Left cardiac atrium (tissue), 4 donors: ENCODE results near the gene EXT2. TPM values are rescaled to one million over a fixed set of nuclear protein-coding genes. Genes with fewer than 3 reads are reported as not detected.

ENCODE experiments used
- ATAC-seq, 2 donors: fragments of 200-7000 bp; cut with Tn5 transposase; one replicate each; pipeline ENCODE4 v1.9.1; 2020; ENCODE audit warnings: mild to moderate bottlenecking in 2 of 2, moderate library complexity in 2 of 2
- DNase-seq: peaks from one replicate; pipeline ENCODE4 v3.0.0-alpha.2; 2020
- intact Hi-C, 2 donors: fragments of 100-400 bp; cut with DNase I; formaldehyde crosslinking; loops; one replicate each; pipeline versions ENCODE4 v1.14.1 to v1.15.1; 2022 to 2023
- total RNA-seq, 2 donors: library from RNA; stranded (reverse); fragmentation: NEBNext Ultra II Directional; extraction: Animal tissue kit (Norgen Biotek cat#: 25700); gene quantifications; one replicate each; pipeline ENCODE4 v1.2.1, GENCODE V29; 2021
- donor health status: DM: no; HTN: yes; CAD: no.
- donor health status: DM: no; HTN: yes; CAD: no; lungs with severe emphysema.
- donor health status: DM: yes; HTN: yes; CAD: no.
- donor health status: Dilated cardiomyopathy.

EXT2 gene
- total RNA-seq, 2 donors from 2014 or later: 33.7 to 34.6 TPM

DNA sequence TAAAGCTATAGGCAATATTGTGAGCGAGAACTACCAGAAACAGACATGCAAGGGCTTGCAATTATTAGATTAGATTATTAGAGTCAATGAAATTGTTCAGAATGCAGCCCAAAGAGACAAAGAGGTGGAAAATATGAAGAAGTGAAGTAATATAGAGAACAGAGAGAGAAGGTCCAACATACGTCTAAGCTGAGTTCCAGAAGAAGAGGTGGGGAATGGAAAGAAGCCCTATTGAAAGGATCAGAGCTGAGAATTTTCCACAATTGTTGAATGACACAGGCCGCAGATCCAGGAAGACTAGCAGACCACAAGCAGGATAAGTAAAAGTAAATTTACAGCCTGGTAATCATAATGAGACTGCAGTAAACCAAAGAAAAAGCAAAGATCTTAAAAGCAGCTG lies 93.2 kb downstream of the EXT2 start:
- DNase-seq (no peak), ATAC-seq (no peak)
- intact Hi-C loops: no loop called here

DNA sequence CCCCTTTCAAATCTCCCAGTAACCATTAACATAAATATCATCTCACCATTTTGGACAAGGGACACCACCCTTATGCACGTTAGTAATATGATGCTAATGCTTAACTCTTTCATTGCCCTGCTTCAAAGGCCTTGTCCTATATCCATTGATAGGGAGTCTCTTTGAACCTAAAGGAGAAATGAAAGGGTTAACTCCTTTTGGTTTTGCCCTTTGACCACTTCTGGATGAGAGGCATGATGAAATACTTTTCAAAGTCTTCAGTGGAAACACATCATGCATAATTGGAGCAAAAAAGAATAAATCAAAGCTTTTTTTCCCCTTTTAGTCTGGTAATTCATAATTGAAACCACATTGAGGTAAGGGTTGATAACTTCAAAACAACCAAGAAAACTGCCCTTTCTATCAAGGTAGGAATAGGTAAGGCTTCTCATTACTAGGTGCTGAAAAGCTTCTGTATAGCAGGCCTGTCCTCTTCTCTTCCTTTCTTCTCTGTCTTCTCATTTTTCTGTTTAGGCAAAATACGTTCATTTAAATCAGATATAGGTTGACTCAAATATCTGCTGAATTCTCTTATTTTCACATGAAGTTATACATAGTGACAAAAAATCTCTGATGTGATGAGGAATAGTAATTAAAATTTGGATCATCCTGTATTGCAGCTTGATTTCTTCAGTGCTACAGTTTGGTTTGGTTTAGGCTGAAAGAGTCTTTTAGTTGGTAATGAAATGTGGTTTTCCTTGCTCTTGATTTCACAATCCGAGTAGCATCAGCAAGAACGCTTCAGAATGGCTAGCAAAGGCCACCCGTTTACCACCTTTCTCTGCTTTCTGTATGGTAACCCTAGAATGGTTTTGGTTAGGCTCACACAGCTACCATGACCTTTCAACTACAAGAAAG lies 94.8 kb downstream of the EXT2 start:
- no peak for ATAC-seq
- intact Hi-C loops: no loop called here

DNA sequence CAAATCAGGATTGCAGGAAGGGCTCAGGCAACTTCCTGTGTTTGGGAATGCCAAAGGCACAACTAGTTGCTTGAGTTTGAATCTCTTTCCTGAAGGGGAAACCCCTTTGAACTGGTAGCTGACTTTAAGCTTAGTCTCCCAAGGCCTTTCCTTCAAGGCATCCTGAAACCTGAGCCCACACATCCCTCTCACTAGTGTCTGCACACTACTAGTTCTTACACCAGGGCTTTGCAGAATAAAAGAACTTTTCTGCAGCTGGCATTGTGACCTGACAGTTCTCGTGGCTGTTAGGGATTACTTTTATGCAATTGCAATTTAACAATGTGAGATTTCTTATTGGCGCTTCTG lies 95.4 kb downstream of the EXT2 start:
- intact Hi-C loops: no loop called here
- no peak for ATAC-seq
- no peak for DNase-seq

More for the DNA sequence above, 94.8 kb downstream of the EXT2 start:
- no peak for DNase-seq

- intact Hi-C loops: no loop called here
- no peak for DNase-seq
Observed at GRCh38 chr11:44191322-44192016, 96.0 kb downstream of the EXT2 start.

GRCh38 chr11:44192017-44192385 lies 96.5 kb downstream of the EXT2 start:
- intact Hi-C loops: no loop called here
- ATAC-seq: no peak
- no peak for DNase-seq

More at GRCh38 chr11:44191322-44192016, 96.0 kb downstream of the EXT2 start:
- no peak for ATAC-seq

GRCh38 chr11:44192462-44193100 lies 97.1 kb downstream of the EXT2 start:
- intact Hi-C loops: no loop called here
- DNase-seq: no peak
- no peak for ATAC-seq

- no peak for ATAC-seq
- no peak for DNase-seq
- intact Hi-C loops: no loop called here
Observed at GRCh38 chr11:44193856-44194255, 98.4 kb downstream of the EXT2 start.

- ATAC-seq (no peak), DNase-seq (no peak)
- intact Hi-C loops: no loop called here
Observed at GRCh38 chr11:44198146-44198724, 102.8 kb downstream of the EXT2 start.

- intact Hi-C loops: no loop called here
- no peak for DNase-seq
- ATAC-seq: no peak
Observed at GRCh38 chr11:44199298-44199697, 103.8 kb downstream of the EXT2 start.

GRCh38 chr11:44199816-44200215 lies 104.3 kb downstream of the EXT2 start:
- intact Hi-C loops: no loop called here
- no peak for ATAC-seq

GRCh38 chr11:44203270-44204043 lies 108.0 kb downstream of the EXT2 start:
- DNase-seq: no peak
- ATAC-seq: peak; percentile 30 to 89
- intact Hi-C loops: no loop called here

More at GRCh38 chr11:44199816-44200215, 104.3 kb downstream of the EXT2 start:
- DNase-seq: no peak

DNA sequence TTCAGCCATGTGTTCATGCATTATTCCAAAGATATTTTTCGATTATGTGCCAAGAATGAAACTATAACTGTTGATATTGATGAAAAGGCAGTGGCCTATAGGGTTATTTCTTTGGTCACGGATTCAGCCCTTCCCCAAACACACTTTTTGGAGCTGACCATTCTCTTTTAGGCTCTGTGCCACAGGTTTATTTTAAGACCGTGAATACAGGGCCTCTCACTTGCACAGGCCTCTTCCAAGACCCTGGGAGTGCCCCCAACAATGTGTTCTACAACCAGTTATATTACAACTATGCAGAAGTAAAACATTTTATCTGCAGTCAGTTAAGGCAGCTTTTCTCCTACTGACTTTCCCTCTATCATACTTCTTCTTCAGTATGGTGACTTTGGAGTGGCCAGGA lies 109.9 kb downstream of the EXT2 start:
- DNase-seq (no peak), ATAC-seq (no peak)
- intact Hi-C loops: no loop called here

DNA sequence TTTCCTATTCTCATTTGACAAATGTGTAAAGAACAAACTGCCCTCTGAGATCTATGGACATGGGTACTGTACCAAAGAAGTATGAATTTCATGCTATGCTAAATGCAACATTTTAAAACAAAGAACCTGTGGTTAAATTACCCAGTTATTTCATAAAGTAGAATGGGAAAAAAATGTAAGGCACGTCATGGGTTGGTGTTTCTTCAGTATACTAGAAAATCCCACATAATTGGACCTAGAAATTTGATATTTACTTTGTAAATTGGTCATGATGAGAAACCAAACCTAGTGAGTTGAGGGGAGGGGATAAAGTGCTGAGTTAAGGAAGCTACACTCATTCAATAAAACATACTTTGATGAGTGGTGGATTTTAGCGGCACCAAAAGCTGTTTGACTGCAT lies 110.4 kb downstream of the EXT2 start:
- intact Hi-C loops: no loop called here

DNA sequence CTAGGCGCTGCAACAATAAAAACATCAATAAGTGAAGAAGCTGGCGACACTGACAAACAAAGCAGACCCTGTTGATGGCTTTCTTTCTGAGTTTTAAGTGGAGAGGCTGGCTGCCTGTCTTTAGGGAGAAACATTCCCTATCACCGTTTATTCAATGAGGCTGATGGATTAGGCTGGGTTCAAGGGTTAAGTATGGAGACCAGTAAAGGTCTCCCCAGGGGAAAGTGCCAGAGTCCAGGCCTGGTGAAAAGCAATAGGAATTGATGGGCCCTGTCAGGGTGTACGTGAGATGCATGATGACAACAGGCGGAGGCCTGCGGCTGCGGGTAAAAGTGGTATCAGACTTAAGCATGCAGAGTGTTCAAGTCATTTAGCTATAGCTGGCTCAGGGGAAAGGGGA lies 111.8 kb downstream of the EXT2 start:
- ATAC-seq (no peak), DNase-seq (no peak)
- intact Hi-C loops: no loop called here

More for the DNA sequence above, 110.4 kb downstream of the EXT2 start:
- DNase-seq (no peak), ATAC-seq (no peak)

DNA sequence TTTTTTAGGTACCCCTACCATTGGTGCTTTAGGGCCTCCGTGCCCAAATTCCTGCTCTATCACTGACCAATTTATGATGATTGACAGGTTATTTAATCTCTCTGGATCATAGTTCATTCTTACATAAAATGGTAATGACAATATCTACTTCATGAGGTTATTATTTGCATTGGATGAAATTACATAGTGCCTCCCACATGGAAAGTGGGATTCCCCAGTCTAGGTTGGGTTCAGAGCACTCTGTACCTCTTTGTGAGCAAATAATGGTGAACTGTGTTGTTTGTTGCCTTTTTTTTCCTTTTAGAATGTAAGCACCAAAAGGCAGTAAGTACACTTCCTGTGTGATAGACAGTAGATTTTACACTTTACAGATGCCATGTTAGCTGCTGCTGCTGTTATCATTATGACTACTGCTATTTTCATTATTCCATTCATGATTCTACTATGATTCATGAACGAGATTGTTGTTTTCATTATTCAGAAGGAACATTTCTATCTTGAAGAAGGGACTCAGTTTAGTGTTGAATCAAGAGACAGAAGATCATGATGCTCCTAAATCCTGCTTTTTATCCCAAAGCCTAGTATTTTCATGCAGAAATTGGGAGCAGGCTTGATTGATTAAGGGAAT lies 113.6 kb downstream of the EXT2 start:
- ATAC-seq (no peak), DNase-seq (no peak)
- intact Hi-C loops: no loop called here

GRCh38 chr11:44212128-44212527 lies 116.7 kb downstream of the EXT2 start:
- ATAC-seq: no peak
- DNase-seq: no peak
- intact Hi-C loops: no loop called here

DNA sequence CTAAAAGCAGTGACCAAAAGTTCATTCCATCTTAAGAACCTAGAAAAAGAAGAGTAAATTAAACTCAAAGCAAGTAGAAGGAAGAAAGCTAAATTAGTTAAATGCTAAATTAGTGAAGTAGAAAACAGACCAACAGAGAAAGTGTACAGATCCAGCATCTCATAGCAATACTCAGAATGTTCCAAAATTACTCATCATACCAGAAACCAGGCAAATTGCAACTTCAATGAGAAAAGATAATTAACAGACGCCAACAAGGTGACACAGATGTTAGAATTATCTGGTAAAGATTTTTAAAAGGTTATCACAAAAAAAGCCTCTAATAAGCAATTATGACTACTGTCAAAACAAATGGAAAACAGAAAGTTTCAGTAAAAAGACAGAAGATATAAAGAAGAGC lies 117.7 kb downstream of the EXT2 start:
- ATAC-seq (no peak), DNase-seq (no peak)
- intact Hi-C loops: no loop called here

GRCh38 chr11:44217432-44217831 lies 122.0 kb downstream of the EXT2 start:
- DNase-seq (no peak), ATAC-seq (no peak)
- intact Hi-C loops: no loop called here
